HG02852 (cell line): Measurements from ENCODE around the gene FSIP1.

Source experiments
- ATAC-seq: cut with Tn5 transposase; IDR thresholded peaks from one replicate; pipeline ENCODE4 v1.9.1; 2021; ENCODE audit warnings: mild to moderate bottlenecking, moderate library complexity; ENCODE audit not compliant: unreplicated experiment

The FSIP1 gene

GRCh38 chr15:39767921-39768320 is 14.7 kb downstream of the FSIP1 start:
- no peak for ATAC-seq

- no peak for ATAC-seq
These were observed 21.6 kb downstream of the FSIP1 start for GRCh38 chr15:39761006-39761405.

- no peak for ATAC-seq
These were observed 25.7 kb downstream of the FSIP1 start for GRCh38 chr15:39756806-39757522.

DNA sequence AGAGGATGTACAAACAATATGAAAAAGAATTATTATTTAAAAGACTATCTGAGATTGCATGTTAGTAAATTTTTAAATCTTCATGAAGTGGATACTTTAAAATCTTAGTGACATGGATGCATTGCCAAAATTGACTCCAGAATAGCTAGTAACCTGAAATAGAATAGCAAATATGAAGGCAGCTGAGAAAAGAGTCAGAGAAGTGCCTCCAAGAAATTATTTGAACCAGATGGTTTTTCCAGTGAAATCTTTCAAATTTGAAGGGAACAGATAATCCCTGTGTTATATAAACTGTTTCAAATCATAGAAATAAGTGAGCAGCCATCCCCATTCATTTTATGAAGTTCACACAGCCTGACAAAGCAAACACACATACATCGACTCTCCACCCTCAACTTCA is 29.6 kb downstream of the FSIP1 start:
- ATAC-seq, result no peak

GRCh38 chr15:39752246-39752645 is 30.4 kb downstream of the FSIP1 start:
- no peak for ATAC-seq

GRCh38 chr15:39748276-39748675 is 34.4 kb downstream of the FSIP1 start:
- no peak for ATAC-seq

DNA sequence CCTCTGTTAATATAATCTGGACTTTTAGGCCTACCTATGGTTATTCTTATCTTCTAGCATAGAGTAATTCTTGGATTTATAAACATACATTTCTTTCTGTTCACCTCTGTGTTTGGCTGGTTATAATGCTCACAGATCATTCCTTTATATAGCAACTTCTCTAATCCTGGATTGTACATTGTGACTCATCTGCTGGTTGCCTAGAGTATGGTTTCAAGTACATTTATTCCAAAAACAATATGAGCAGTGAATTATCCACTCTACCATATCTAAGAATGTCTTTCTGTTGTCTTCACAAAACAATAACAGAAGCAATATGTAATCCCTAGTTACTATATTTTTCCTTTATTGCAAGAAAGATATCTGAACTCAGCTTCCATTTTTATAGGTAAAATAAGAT is 35.3 kb downstream of the FSIP1 start:
- ATAC-seq, result no peak

- ATAC-seq, result no peak
These were observed 35.8 kb downstream of the FSIP1 start for GRCh38 chr15:39746714-39747276.

DNA sequence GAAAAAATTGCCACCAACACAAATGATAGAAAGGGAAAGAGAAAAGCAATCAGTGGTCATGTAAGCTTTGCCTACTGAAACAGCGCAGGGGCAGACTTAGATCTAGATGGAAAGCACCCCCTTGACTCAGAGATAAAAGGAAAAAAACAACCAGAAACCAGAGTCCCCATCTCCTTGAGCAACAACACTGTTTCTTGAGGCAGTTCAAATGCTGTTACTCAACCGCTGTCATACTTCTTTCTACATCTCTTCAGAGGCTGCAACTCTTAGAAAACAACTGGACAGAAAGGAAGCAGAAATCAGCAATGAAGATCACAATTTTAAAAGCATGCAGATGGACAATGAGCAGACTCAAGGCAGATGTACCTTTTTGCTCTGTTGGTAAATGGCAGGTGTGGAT is 36.5 kb downstream of the FSIP1 start:
- ATAC-seq, result no peak

DNA sequence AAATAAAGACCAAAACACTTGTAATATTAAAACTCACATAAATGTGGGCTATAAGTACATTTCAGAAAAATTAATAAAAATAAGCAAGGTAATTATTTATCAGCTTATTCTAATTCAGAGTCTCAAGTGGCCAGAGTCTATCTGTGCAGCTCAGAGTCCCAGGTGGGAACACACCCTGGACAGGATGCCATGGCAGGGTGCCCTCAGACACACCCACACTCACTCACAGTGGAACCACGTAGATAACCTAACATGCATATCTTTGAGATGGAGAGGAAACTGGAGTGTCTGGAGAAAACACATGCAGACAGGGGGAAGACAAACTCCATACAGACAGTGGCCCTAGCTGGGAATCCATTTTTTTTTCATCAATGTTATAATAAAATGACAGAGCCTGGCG is 37.2 kb downstream of the FSIP1 start:
- ATAC-seq, result no peak

DNA sequence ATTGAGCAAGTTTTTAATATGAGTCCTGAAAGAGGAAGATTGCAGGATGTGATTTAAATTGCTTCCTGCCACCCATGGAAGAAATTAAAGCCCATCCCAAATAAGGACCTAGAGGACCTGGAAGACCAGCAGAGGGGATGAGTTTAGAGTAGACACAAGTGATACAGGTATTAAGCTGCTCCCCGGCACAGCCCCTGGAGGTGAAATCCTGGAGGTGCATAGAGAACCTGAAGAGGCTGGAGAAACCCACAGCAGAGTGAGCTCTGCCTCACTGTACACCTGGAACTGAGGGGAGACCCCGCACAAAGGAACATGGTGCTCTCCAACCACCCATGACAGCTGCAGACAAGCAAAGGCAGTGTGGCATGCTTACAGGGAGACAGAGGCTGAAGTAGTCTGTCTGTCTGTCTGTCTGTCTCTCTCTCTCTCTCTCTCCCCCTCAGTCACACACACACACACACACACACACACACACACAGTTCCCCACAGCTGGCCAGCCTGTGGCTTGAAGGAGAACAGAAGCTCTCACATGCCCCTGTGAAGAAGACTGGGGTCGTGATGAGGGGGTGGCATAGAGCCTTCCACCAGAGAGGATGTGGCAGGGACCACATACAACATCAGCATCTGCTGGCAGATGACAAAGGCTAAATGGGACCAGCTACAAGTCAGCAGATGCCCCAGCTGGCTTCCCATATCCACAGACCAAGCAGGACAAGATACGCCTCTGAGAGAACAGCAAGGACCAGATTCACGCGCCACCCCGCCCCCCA is 38.1 kb downstream of the FSIP1 start:
- no peak for ATAC-seq

DNA sequence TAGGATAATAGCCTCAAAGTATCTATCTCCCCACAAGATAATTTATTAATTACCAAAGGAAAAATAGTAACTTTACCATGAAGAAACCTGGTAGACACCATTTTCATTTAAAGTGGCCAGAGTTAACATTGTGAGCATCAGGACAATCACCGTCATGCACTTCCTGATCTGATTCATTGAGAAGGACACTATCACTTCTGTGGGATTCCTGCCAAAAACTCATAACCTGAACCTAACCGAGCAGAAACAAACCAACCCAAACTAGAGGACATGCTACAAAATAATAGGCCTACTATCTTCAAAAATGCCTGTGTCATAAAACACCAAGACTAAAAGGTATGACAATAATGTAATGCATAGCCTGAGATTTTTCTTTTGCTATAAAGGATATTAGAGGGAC is 39.0 kb downstream of the FSIP1 start:
- ATAC-seq, result no peak

GRCh38 chr15:39741258-39741657 is 41.4 kb downstream of the FSIP1 start:
- ATAC-seq, result no peak

- ATAC-seq, result no peak
These were observed 43.6 kb downstream of the FSIP1 start for GRCh38 chr15:39738998-39739397.

- no peak for ATAC-seq
These were observed 45.5 kb downstream of the FSIP1 start for GRCh38 chr15:39737196-39737550.

DNA sequence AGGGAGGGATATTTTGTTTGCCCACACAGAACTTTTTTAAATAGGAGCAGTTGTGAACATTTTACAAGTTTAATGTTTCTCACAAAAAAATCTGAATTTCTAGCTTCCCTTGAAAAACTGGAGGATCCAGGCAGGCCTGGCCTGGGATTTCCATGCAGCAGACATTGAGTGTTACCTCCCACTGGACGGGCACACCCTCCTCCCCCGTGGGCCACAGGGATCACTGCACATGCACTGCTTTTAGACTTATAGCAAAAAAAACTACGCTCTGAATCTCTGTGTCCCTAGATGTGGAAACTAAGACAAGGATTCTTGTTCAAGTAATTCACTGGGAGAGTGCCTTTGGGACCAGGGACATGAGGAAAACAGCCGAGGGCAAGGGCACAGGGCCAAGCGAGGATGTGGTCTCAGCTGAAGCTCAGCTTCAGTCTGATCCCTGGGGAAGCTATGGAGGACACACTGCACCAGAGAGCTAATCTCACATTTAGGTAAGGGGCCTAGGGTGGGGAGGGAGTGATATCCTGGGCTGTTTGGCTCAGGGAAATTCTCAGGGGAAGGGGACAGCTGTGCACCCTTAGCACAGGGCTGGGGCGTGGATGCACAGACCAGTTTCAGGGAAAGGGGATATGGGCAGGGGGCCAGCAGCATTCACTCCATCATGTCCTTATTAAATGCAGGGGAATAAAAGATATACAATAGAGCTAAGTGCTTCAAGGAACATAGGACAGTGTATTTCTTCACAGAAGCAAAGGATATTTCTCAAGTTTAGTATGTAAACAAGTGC is 46.0 kb downstream of the FSIP1 start:
- no peak for ATAC-seq

- ATAC-seq, result no peak
These were observed 47.4 kb downstream of the FSIP1 start for GRCh38 chr15:39735120-39735717.

DNA sequence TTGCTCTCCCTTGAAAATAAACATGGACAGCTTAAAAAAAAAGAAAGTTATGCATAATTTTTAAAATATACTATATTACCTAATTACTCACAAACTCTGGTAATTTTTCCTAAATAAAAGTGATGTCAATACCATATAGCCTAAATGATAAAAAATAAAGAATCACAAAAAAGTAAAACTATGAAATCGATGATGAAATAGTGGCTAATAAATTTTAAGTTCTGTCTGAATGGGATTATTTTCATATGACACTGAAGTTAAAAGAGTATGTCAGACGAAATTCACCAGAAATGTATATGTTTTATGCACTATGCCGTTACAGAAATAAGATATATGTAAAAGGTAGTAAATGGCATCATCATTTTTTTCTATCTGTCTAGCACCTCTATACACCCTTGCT is 51.4 kb downstream of the FSIP1 start:
- no peak for ATAC-seq

GRCh38 chr15:39730552-39730951 is 52.1 kb downstream of the FSIP1 start:
- ATAC-seq, result no peak

DNA sequence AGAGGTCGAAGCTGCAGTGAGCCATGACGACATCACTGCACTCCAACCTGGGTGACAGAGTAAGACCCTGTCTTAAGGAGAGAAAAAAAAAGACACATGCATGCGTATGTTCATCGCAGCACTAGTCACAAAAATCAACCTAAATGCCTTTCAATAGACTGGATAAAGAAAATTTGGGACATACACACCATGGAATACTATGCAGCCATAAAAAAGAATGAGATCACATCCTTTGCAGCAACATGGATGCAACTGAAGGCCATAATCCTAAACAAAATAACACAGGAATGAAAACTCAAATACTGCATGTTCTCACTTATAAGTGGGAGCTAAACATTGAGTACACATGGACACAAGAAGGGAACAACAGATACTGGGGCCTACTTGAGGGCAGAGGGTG is 53.1 kb downstream of the FSIP1 start:
- ATAC-seq, result no peak

GRCh38 chr15:39728845-39729244 is 53.8 kb downstream of the FSIP1 start:
- no peak for ATAC-seq
